Suprapubic skin (tissue), 3 donors: ENCODE results near the gene UGCG.

Source experiments
- CTCF ChIP-seq, 2 donors: fragments of 200-600 bp in 1 of 2; fragments of 450-650 bp in 1 of 2; sonication (generic) in 1 of 2; IDR thresholded peaks; one replicate each; pipeline ENCODE4 v1.5.1; 2016 to 2019; ENCODE audit warnings: antibody characterized with exemption in 2 of 2, mild to moderate bottlenecking in 1 of 2, moderate library complexity in 1 of 2
- POLR2AphosphoS5 ChIP-seq, 3 donors: sonication (generic); formaldehyde crosslinking; IDR thresholded peaks; one replicate each; pipeline ENCODE4 v1.6.1; 2017; ENCODE audit warnings: antibody characterized with exemption in 3 of 3

- TF ChIP-seq CTCF (IDR thresholded peaks at IDR 0.05) (no peak), POLR2AphosphoS5 (IDR thresholded peaks at IDR 0.05) (no peak)
Observed at GRCh38 chr9:111872886-111873285, 23.7 kb upstream of the UGCG start.
